Glutamatergic neuron (in vitro differentiated cells): Measurements from ENCODE around the gene S100A6. TPM values are rescaled to one million over a fixed set of nuclear protein-coding genes. Genes with fewer than 3 reads are reported as not detected.
"Not testable (repeated sequence)": the region's sequence is repeated elsewhere in the genome, so short reads cannot be mapped to it uniquely, and the experiment has no call there.

Source experiments
- DNase-seq: peaks from one replicate; pipeline ENCODE4 v3.0.0; 2022
- H3K27ac Mint-ChIP-seq: one replicate; pipeline ENCODE4 v1.8.0; 2020; ENCODE audit warnings: mild to moderate bottlenecking, mixed read lengths, inconsistent platforms; ENCODE audit not compliant: unreplicated experiment
- H3K27me3 Mint-ChIP-seq: one replicate; pipeline ENCODE4 v1.8.0; 2020; ENCODE audit warnings: mild to moderate bottlenecking, moderate library complexity, mixed read lengths, inconsistent platforms; ENCODE audit not compliant: unreplicated experiment
- H3K36me3 Mint-ChIP-seq: one replicate; pipeline ENCODE4 v1.8.0; 2020; ENCODE audit warnings: mild to moderate bottlenecking, mixed read lengths, inconsistent platforms; ENCODE audit not compliant: unreplicated experiment
- H3K4me1 Mint-ChIP-seq: one replicate; pipeline ENCODE4 v1.8.0; 2020; ENCODE audit warnings: mild to moderate bottlenecking, low read depth, mixed read lengths, inconsistent platforms; ENCODE audit not compliant: unreplicated experiment
- H3K4me3 Mint-ChIP-seq: one replicate; pipeline ENCODE4 v1.8.0; 2020; ENCODE audit warnings: mild to moderate bottlenecking, mixed read lengths, inconsistent platforms; ENCODE audit not compliant: unreplicated experiment
- H3K9me3 Mint-ChIP-seq: one replicate; pipeline ENCODE4 v1.8.0; 2020; ENCODE audit warnings: mild to moderate bottlenecking, moderate library complexity, mixed read lengths, inconsistent platforms; ENCODE audit not compliant: unreplicated experiment
- total RNA-seq: library from RNA; stranded (reverse); fragmentation: NEBNext Ultra II Directional; extraction: Animal tissue kit (Norgen Biotek cat#: 25700); gene quantifications from one replicate; pipeline ENCODE4 v1.2.1, GENCODE V29; 2021; ENCODE audit not compliant: unreplicated experiment
- TF ChIP-seq, protein P1 (sequence below): fragments of 200-600 bp; sonication (generic); IDR thresholded peaks from one replicate; pipeline ENCODE4 v1.5.0; 2021; ENCODE audit not compliant: partially characterized antibody, unreplicated experiment

Gene S100A6
- total RNA-seq, 1 donor from 2014 or later, result 41.9 TPM

GRCh38 chr1:153526132-153526543, 9.7 kb downstream of the S100A6 start:
- no peaks in the 10 kb centered on the region for H3K9me3 Mint-ChIP-seq
- H3K4me1 Mint-ChIP-seq, result peaks cover 18% of the 10 kb centered on the region
- no peaks in the 10 kb centered on the region for H3K36me3 Mint-ChIP-seq
- peaks cover 7% of the 10 kb centered on the region for H3K27me3 Mint-ChIP-seq
- TF ChIP-seq, protein P1, sequence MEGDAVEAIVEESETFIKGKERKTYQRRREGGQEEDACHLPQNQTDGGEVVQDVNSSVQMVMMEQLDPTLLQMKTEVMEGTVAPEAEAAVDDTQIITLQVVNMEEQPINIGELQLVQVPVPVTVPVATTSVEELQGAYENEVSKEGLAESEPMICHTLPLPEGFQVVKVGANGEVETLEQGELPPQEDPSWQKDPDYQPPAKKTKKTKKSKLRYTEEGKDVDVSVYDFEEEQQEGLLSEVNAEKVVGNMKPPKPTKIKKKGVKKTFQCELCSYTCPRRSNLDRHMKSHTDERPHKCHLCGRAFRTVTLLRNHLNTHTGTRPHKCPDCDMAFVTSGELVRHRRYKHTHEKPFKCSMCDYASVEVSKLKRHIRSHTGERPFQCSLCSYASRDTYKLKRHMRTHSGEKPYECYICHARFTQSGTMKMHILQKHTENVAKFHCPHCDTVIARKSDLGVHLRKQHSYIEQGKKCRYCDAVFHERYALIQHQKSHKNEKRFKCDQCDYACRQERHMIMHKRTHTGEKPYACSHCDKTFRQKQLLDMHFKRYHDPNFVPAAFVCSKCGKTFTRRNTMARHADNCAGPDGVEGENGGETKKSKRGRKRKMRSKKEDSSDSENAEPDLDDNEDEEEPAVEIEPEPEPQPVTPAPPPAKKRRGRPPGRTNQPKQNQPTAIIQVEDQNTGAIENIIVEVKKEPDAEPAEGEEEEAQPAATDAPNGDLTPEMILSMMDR, result no peak
- peak overlapping the region; percentile 54 for H3K27ac Mint-ChIP-seq
- DNase-seq, result no peak
- no peak overlapping the region for H3K4me3 Mint-ChIP-seq

- Mint-ChIP-seq H3K27me3 (peaks cover 8% of the 10 kb centered on the region), H3K4me3 (no peak overlapping the region), H3K9me3 (no peaks in the 10 kb centered on the region), H3K36me3 (no peaks in the 10 kb centered on the region), H3K27ac (peak overlapping the region; percentile 79), H3K4me1 (peaks cover 18% of the 10 kb centered on the region)
- TF ChIP-seq, protein P1, result no peak
- DNase-seq, result no peak
Measured at GRCh38 chr1:153525088-153525728, 10.6 kb downstream of the S100A6 start.

- not testable (repeated sequence) for H3K9me3 Mint-ChIP-seq, H3K27me3 Mint-ChIP-seq, H3K4me3 Mint-ChIP-seq, DNase-seq, H3K36me3 Mint-ChIP-seq
- Mint-ChIP-seq H3K4me1 (peaks cover 18% of the 10 kb centered on the region), H3K27ac (peak overlapping the region; percentile 48)
Measured at GRCh38 chr1:153522353-153523048, 13.3 kb downstream of the S100A6 start.

DNA sequence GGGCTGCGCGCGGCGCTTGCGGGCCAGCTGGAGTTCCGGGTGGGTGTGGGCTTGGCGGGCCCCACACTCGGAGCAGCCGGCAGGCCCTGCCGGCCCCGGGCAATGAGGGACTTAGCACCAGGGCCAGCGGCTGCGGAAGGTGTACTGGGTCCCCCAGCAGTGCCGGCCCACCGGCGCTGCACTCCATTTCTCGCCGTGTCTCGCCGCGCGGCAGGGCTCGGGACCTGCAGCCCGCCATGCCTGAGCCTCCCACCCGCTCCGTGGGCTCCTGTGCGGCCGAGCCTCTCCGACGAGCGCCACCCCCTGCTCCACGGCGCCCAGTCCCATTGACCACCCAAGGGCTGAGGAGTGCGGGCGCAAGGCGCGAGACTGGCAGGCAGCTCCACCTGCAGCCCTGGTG, 14.0 kb downstream of the S100A6 start:
- not testable (repeated sequence) for H3K4me3 Mint-ChIP-seq, H3K27ac Mint-ChIP-seq, H3K27me3 Mint-ChIP-seq, H3K9me3 Mint-ChIP-seq, H3K36me3 Mint-ChIP-seq, DNase-seq
- peaks cover 17% of the 10 kb centered on the region for H3K4me1 Mint-ChIP-seq

DNA sequence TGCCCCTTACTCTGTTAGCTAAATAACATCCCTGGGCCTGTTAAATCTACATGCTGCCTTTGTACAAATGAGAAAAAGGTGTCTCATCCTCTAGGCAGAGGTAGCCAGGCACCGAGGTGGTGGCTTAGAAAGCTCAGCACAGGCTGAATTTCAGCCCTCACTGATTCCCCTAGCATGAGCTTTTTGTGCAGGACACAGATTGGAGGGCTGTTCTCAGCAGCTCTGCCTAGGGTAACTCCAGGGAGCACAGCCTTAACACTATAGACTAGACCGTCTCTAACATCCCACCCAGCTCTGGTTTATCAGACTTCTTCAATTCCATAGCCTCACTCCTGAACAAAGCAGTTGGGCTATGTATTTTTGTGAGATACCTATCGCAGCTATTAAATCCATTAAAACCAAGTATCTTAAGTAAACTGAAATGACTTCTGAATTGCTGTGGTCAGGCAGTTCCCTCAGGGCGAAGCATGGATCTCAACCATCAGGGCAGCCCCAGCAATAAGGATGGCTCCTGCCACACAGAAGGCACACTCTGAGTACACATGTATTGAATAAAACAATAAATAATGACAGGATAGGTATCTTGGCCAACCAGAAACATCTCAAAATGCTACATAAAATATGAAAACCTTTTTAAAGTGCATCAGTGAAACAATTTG, 14.8 kb downstream of the S100A6 start:
- H3K4me1 Mint-ChIP-seq, result peaks cover 12% of the 10 kb centered on the region
- H3K27me3 Mint-ChIP-seq, result peaks cover 8% of the 10 kb centered on the region
- no peak overlapping the region for H3K27ac Mint-ChIP-seq
- H3K36me3 Mint-ChIP-seq, result no peaks in the 10 kb centered on the region
- no peak overlapping the region for H3K4me3 Mint-ChIP-seq
- no peaks in the 10 kb centered on the region for H3K9me3 Mint-ChIP-seq
- TF ChIP-seq, protein P1, result no peak
- no peak for DNase-seq

- not testable (repeated sequence) for H3K4me1 Mint-ChIP-seq, DNase-seq, H3K36me3 Mint-ChIP-seq, H3K9me3 Mint-ChIP-seq, H3K4me3 Mint-ChIP-seq, H3K27me3 Mint-ChIP-seq, H3K27ac Mint-ChIP-seq
Measured at GRCh38 chr1:153520137-153520691, 15.6 kb downstream of the S100A6 start.
